GM12801 (cell line): ENCODE results near the gene OR2A5.

ENCODE experiments used
- TF ChIP-seq, protein P1 (sequence below): IDR thresholded peaks from one replicate; pipeline ENCODE4 v1.5.1; 2011; ENCODE audit warnings: control low read depth; ENCODE audit not compliant: insufficient read length; ENCODE audit errors: extremely low read depth

Gene OR2A5

GRCh38 chr7:144026203-144026883 is 22.4 kb upstream of the OR2A5 start:
- TF ChIP-seq, protein P1, sequence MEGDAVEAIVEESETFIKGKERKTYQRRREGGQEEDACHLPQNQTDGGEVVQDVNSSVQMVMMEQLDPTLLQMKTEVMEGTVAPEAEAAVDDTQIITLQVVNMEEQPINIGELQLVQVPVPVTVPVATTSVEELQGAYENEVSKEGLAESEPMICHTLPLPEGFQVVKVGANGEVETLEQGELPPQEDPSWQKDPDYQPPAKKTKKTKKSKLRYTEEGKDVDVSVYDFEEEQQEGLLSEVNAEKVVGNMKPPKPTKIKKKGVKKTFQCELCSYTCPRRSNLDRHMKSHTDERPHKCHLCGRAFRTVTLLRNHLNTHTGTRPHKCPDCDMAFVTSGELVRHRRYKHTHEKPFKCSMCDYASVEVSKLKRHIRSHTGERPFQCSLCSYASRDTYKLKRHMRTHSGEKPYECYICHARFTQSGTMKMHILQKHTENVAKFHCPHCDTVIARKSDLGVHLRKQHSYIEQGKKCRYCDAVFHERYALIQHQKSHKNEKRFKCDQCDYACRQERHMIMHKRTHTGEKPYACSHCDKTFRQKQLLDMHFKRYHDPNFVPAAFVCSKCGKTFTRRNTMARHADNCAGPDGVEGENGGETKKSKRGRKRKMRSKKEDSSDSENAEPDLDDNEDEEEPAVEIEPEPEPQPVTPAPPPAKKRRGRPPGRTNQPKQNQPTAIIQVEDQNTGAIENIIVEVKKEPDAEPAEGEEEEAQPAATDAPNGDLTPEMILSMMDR, result no peak

DNA sequence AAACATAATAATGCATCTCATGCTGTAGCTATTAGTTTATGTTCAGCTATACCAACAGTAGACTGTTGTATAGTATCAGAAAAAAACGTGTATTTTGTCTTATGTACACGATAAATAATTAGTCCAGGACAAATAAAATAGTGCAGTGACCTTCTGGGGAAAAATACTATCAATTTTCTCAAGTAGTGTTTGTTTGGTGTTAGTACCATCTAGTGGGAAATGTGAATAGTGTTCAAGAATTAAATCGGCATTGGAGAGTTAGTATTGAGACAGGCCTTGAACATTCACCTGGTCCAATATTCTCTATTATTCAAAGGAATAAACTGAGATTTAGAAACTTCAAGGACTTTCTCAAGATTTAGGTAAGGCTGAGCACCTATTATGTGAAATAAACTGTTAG is 21.7 kb upstream of the OR2A5 start:
- TF ChIP-seq, protein P1, result no peak

DNA sequence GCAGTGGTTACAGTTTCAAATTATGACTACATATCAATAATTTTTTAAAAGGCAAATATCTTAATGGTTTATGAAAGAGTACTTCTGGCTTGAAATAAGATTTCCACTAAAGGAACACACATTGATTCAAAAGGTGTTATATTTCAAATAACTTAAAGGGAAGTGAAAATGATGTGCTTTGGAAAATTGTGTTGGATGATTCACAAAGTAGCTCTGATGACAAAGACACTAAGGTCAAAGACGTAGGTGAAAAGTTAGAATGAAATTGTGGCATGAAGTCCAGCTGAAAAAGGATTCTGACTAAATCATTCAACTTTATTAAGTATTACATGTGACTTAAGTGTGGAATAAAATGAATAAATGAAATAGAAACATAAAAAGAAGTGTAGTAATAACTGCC is 20.8 kb upstream of the OR2A5 start:
- TF ChIP-seq, protein P1, result no peak

GRCh38 chr7:144028547-144028946 is 20.2 kb upstream of the OR2A5 start:
- TF ChIP-seq, protein P1, result no peak

- TF ChIP-seq, protein P1, result no peak
Observed at GRCh38 chr7:144032516-144032915, 16.2 kb upstream of the OR2A5 start.

- TF ChIP-seq, protein P1, result no peak
Observed at GRCh38 chr7:144032985-144033709, 15.6 kb upstream of the OR2A5 start.

DNA sequence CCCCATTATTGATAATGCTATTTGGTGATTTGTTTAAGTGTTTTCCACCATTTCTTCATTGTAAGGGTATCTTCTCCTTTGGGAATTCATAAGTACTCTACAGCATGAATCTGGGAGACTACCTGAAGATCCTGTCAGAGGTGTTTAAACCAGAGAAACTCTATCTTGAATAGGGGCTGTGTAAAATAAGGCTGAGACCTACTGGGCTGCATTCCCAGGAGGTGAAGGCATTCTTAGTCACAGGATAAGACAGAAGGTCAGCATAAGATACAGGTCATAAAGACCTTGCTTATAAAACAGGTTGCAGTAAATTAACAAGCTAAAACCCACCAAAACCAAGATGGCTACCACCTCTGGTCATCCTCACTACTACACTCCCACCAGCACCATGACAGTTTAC is 13.4 kb upstream of the OR2A5 start:
- TF ChIP-seq, protein P1, result no peak
